Osteoblast (primary cell): Measurements from ENCODE around the gene RBP5. TPM values are rescaled to one million over a fixed set of nuclear protein-coding genes. Genes with fewer than 3 reads are reported as not detected.
A peak's percentile ranks its signal among the peaks of the same experiment; 100 is the strongest.

Experiments used
- DNase-seq: peaks from one replicate; pipeline ENCODE4 v3.0.0; 2011; ENCODE audit warnings: low spot score, mixed read lengths; ENCODE audit not compliant: insufficient read length; ENCODE audit errors: missing footprints
- H2AFZ ChIP-seq: 2 replicates; pipeline ENCODE4 v1.6.0; 2011; ENCODE audit warnings: mild to moderate bottlenecking, low read length
- H3K27ac ChIP-seq: 2 replicates; pipeline ENCODE4 v1.5.1; 2011; ENCODE audit warnings: mild to moderate bottlenecking, low read depth, low read length, moderate library complexity
- H3K27me3 ChIP-seq: 2 replicates; pipeline ENCODE4 v1.6.0; 2012; ENCODE audit warnings: mild to moderate bottlenecking, control low read depth, inconsistent platforms, low read length, moderate library complexity; ENCODE audit not compliant: insufficient read depth
- H3K36me3 ChIP-seq: 2 replicates; pipeline ENCODE4 v1.5.1; 2011; ENCODE audit warnings: mild to moderate bottlenecking, low read length, control low read depth, moderate library complexity; ENCODE audit not compliant: insufficient read depth
- H3K4me1 ChIP-seq: 2 replicates; pipeline ENCODE4 v1.5.1; 2011; ENCODE audit warnings: mild to moderate bottlenecking, low read length, control low read depth, moderate library complexity; ENCODE audit not compliant: insufficient read depth
- H3K4me2 ChIP-seq: 2 replicates; pipeline ENCODE4 v1.6.0; 2011; ENCODE audit warnings: mild to moderate bottlenecking, low read length; ENCODE audit not compliant: insufficient read depth
- H3K4me3 ChIP-seq: fragments of 200-600 bp; sonication (generic); 3 replicates; pipeline ENCODE4 v1.5.1; 2012; ENCODE audit warnings: mild to moderate bottlenecking, low read length, inconsistent platforms; ENCODE audit not compliant: insufficient read depth
- H3K79me2 ChIP-seq: 2 replicates; pipeline ENCODE4 v1.6.0; 2012; ENCODE audit warnings: mild to moderate bottlenecking, low read length, control low read depth, inconsistent platforms; ENCODE audit not compliant: insufficient read depth
- H3K9me3 ChIP-seq: 2 replicates; pipeline ENCODE4 v1.5.1; 2011; ENCODE audit warnings: low read depth, low read length, control low read depth
- H4K20me1 ChIP-seq: 2 replicates; pipeline ENCODE4 v1.6.0; 2012; ENCODE audit warnings: mild to moderate bottlenecking, low read length, control low read depth; ENCODE audit not compliant: insufficient read depth
- CTCF ChIP-seq: IDR thresholded peaks from 2 replicates; pipeline ENCODE4 v1.5.1; 2011; ENCODE audit warnings: mild to moderate bottlenecking, low read depth, low read length, moderate library complexity; ENCODE audit errors: extremely low read depth
- total RNA-seq: library from RNA; depleted of rRNA; stranded (reverse); fragments of >200 nt; gene quantifications from 2 replicates; pipeline ENCODE4 v1.2.3, GENCODE V29; 2012

The RBP5 gene
- total RNA-seq, 1 donor = not detected

- H2AFZ ChIP-seq = no peak overlapping the region
- H3K4me1 ChIP-seq = peaks cover 23% of the 10 kb centered on the region
- TF ChIP-seq CTCF = no peak
- H4K20me1 ChIP-seq = no peaks in the 10 kb centered on the region
- H3K9me3 ChIP-seq = no peaks in the 10 kb centered on the region
- H3K4me2 ChIP-seq = peak overlapping the region; percentile 99
- H3K79me2 ChIP-seq = no peaks in the 10 kb centered on the region
- DNase-seq = peak; percentile 58
- no peak overlapping the region for H3K4me3 ChIP-seq
- no peak overlapping the region for H3K27ac ChIP-seq
- peaks cover 24% of the 10 kb centered on the region for H3K36me3 ChIP-seq
- H3K27me3 ChIP-seq = peaks cover 3% of the 10 kb centered on the region
Observed at GRCh38 chr12:7090222-7090998, 38.3 kb downstream of the RBP5 start.

DNA sequence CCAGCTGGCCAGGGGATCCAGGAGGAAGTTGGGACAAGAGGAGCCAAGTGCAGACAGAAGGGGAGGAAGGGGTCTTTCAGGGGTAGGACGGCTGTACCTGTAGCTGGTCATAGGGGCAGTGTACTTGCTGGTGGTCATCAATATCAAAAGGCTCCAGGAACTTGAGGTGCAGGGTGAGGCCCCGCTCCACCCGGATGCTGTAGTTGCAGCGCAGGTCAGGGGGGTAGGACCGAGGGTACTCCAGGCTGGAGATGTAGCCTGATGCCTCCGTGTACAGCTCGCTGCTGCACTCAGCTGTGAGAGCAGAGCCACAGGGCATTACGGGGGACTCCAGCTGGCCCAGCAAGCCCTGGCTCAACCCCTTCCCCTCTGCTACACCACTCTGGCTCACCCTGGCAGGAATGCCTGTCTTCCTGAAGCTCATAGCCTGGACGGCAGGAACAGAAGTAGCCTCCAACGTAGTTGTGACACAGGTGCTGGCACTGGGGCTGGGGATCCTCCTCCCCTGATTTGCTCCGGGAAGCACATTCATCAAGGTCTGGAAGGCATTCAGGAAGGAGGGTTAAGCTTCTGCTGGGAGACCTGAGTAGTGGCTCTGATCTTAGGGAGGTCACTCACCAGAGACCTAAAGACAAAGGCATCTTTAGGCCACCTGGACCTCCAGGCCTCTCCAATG lies 39.4 kb downstream of the RBP5 start:
- Histone ChIP-seq H2AFZ (no peak overlapping the region), H3K9me3 (no peaks in the 10 kb centered on the region), H3K4me3 (no peak overlapping the region), H3K4me2 (no peak overlapping the region), H3K4me1 (peaks cover 23% of the 10 kb centered on the region), H4K20me1 (no peaks in the 10 kb centered on the region), H3K36me3 (peaks cover 34% of the 10 kb centered on the region), H3K79me2 (no peaks in the 10 kb centered on the region), H3K27me3 (no peaks in the 10 kb centered on the region), H3K27ac (no peak overlapping the region)
- DNase-seq = no peak
- TF ChIP-seq CTCF = no peak

GRCh38 chr12:7083125-7083524 lies 45.6 kb downstream of the RBP5 start:
- no peaks in the 10 kb centered on the region for H3K79me2 ChIP-seq
- no peak overlapping the region for H2AFZ ChIP-seq
- H4K20me1 ChIP-seq = no peaks in the 10 kb centered on the region
- H3K27ac ChIP-seq = no peak overlapping the region
- no peak for DNase-seq
- TF ChIP-seq CTCF = no peak
- peaks cover 19% of the 10 kb centered on the region for H3K4me1 ChIP-seq
- no peaks in the 10 kb centered on the region for H3K27me3 ChIP-seq
- H3K4me3 ChIP-seq = no peak overlapping the region
- H3K36me3 ChIP-seq = peaks cover 48% of the 10 kb centered on the region
- no peaks in the 10 kb centered on the region for H3K9me3 ChIP-seq
- no peak overlapping the region for H3K4me2 ChIP-seq

DNA sequence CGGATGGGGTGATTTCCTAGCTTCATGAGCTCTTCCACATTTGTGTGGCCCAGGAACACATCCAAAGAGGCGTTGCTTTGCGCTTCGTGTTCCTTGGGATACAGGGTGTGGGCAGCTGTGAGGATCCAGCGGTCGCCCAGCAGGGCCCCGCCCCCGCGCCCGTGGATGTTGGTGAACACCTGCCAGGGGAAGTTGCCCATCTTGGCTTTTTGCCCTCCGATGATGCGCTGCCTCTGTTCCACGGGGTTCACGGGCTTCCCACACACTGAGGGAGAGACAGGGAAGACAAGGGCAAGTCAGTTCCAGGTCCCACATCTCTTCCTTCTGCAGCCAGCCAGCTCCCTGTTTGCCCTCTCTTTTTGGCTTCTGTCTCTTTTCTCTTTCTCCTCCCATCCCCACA lies 47.7 kb downstream of the RBP5 start:
- H3K9me3 ChIP-seq = no peaks in the 10 kb centered on the region
- no peak overlapping the region for H3K4me3 ChIP-seq
- no peak overlapping the region for H2AFZ ChIP-seq
- peaks cover 25% of the 10 kb centered on the region for H3K4me1 ChIP-seq
- no peaks in the 10 kb centered on the region for H4K20me1 ChIP-seq
- no peaks in the 10 kb centered on the region for H3K27me3 ChIP-seq
- DNase-seq = no peak
- TF ChIP-seq CTCF = no peak
- H3K79me2 ChIP-seq = no peaks in the 10 kb centered on the region
- H3K27ac ChIP-seq = no peak overlapping the region
- H3K36me3 ChIP-seq = peaks cover 44% of the 10 kb centered on the region
- no peak overlapping the region for H3K4me2 ChIP-seq
